ENCODE results near the gene PLAC1. TPM values are rescaled to one million over a fixed set of nuclear protein-coding genes. Genes with fewer than 3 reads are reported as not detected.

The PLAC1 gene
- total RNA-seq, 4 donors from 2014 or later, result not detected

GRCh38 chrX:134533352-134533751 lies 124.9 kb downstream of the PLAC1 start:
- no peak for TF ChIP-seq CTCF (IDR thresholded peaks at IDR 0.05; ENCODE audit: low read depth)

- TF ChIP-seq CTCF (IDR thresholded peaks at IDR 0.05; ENCODE audit: low read depth), result no peak
Observed at GRCh38 chrX:134530845-134531244, 127.4 kb downstream of the PLAC1 start.

GRCh38 chrX:134529481-134529880 lies 128.8 kb downstream of the PLAC1 start:
- TF ChIP-seq CTCF (IDR thresholded peaks at IDR 0.05; ENCODE audit: low read depth), result no peak

- no peak for TF ChIP-seq CTCF (IDR thresholded peaks at IDR 0.05; ENCODE audit: low read depth)
Observed at GRCh38 chrX:134528960-134529359, 129.3 kb downstream of the PLAC1 start.

- TF ChIP-seq CTCF (IDR thresholded peaks at IDR 0.05; ENCODE audit: low read depth), result no peak
Observed at GRCh38 chrX:134526399-134526798, 131.9 kb downstream of the PLAC1 start.

- TF ChIP-seq CTCF (IDR thresholded peaks at IDR 0.05; ENCODE audit: low read depth), result no peak
Observed at GRCh38 chrX:134525086-134525792, 133.0 kb downstream of the PLAC1 start.

- TF ChIP-seq CTCF (IDR thresholded peaks at IDR 0.05; ENCODE audit: low read depth), result no peak
Observed at GRCh38 chrX:134524181-134524580, 134.1 kb downstream of the PLAC1 start.
